HG02981 (cell line): ENCODE measurements around the gene SLC6A2.

Experiments
- ATAC-seq: cut with Tn5 transposase; IDR thresholded peaks from one replicate; pipeline ENCODE4 v1.9.1; 2021; ENCODE audit warnings: mild to moderate bottlenecking, moderate library complexity; ENCODE audit not compliant: unreplicated experiment

The SLC6A2 gene

DNA sequence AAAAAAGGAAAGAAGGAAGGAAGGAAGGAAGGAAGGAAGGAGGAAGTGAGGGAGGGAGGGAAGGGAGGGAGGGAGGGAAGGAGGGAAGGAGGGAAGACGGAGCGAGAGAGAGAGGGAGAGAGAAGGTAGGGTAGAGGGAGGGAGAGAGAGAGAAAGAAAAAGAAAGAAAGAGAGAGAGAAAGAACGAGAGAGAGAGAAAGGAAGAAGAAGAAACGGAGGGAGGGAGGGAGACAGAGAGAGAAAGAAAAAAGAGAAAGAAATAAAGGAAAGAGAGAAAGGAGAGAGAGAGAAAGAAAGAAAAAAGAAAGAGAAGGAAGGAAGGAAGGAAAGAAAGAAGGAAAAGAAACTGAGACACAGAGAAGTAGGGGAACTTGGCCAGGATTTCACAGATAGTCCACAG lies 8.4 kb upstream of the SLC6A2 start:
- no peak for ATAC-seq

GRCh38 chr16:55647798-55648197 lies 8.0 kb upstream of the SLC6A2 start:
- ATAC-seq: no peak

GRCh38 chr16:55651841-55652824 lies 3.7 kb upstream of the SLC6A2 start:
- no peak for ATAC-seq

DNA sequence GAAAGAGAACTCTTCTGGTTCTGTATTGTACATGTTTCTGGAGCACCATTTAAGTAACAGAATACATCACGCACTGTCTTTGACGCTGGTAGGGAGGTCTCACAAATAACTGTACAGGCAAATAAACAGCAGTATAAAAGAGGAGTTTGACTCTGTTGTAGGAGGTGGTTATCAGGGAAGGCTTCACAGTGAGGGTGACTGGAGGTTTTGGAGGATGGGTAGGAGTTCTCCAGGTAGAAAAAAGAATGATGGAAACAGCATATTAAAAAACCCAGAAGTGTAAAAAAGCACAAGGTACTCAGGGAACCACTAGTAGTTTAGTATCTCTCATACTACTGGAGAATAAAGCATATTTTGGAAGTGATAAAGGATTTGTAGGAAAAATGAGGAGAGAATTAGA lies 2.7 kb upstream of the SLC6A2 start:
- no peak for ATAC-seq

- no peak for ATAC-seq
These were observed 349 bp upstream of the SLC6A2 start for GRCh38 chr16:55655381-55655896.

GRCh38 chr16:55656691-55657092 lies 904 bp downstream of the SLC6A2 start:
- no peak for ATAC-seq

- no peak for ATAC-seq
These were observed 1.8 kb downstream of the SLC6A2 start for GRCh38 chr16:55657616-55658015.

DNA sequence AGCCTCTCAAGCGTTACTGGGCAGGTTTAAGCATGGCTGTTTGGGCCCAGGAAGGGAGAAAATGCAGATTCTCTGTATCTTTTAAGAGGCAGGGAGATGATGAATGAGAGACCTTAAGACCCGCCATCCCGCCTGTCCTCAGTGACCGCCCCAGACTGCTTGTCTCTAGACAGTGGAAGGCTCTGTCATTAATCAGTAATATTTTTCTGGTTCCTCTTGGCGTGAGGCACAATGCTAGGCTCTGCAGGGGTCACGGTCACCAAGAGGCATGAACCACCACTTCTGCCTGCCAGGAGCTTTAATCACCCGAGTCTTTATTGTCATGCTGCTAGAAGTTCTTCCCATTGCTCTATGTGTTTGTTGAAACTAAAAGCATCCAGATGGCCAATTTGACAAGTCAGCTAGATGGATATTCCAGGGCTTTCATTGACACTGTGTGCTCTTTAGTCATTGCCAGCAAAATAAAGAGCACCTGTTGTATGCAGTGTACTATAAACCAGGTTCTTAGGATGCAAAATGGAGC lies 3.2 kb downstream of the SLC6A2 start:
- no peak for ATAC-seq

- ATAC-seq: no peak
These were observed 4.2 kb downstream of the SLC6A2 start for GRCh38 chr16:55660026-55660425.

DNA sequence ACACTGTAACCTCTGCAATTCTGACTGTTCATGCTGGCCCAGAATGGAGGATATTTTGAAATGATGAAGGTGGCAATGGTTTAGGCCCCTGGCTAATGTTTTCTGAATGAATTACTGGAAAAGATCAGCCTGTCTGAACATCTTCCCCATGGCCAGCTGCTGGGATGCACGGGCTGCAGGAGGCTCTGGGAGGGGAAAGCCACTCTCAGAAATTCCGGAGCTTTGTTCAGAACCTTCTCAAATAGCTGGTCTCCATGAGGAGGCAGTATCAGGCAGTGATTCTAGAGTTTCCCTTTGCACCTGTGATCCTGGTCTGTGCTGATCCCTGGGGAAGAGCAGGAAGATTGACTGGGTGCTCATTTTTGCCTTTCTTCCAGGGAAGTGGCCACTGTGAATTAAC lies 5.0 kb downstream of the SLC6A2 start:
- ATAC-seq: no peak

DNA sequence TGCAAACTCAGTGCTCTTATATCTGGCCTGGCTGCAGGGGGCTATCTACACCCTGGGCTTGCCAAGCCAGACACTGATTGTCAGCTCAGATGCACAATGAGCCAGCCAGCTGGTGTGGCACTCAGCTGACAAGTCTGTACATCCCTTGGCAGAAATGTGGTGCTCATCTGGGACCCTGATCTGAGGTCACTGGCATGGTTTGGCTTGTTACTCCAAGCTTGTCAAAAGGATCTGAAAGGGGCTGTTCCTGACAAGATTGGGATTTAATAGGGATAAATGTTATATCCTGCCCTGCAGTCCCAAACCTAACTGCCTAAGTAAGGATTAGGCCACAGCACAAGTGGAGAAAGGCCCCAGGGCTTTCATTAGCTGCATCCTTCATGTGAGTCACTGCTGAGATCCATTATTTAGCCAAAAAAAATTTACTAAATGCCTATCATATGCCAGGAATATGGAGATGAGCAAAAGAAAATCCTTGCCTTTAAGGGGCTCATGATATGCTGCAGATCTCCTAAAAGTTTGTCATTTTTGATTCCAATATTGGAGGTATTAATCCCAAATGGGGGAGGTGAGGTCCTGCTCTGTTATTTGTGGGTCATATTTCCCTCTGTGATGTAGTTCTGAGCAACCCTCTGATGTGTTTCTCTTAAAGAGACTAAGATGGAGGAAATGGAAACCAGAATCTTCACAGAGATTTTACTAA lies 6.3 kb downstream of the SLC6A2 start:
- no peak for ATAC-seq

DNA sequence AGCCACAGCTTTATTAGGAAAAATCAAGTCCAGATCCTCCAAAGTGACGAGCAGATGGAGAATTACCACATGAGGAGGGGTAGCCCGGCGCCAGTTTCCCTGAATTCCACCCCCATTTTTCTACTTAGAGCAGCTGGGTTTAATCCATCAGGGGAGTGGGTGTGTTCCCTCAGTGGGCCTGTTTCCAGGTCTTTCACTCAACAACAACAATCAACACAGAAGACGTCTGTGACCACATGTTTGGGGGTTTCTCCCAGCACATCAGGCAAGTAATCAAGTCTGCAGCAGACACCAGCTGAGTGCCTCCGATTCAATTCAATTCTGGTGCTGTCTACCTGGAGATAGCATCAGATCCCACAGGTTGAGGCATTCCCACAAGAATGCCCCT lies 6.8 kb downstream of the SLC6A2 start:
- ATAC-seq: no peak

DNA sequence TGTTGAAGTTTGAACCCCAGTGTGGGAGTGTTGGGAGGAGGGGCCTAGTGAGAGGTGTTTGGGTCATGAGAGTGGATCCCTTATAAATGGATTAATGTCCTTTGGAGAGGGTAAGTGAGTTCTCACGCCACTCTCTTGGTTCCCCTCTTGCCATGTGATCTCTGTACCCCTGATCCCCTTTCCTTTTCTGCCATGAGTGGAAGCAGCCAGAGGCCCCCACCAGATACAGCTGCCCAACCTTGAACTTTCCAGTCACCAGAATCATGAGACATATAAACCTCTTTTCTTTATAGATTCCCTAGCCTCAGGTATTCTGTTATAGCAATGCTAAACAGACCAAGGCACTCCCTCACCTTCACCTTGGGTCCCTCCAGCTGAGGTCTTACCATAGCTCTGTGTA lies 7.4 kb downstream of the SLC6A2 start:
- no peak for ATAC-seq

GRCh38 chr16:55663765-55664677 lies 8.2 kb downstream of the SLC6A2 start:
- ATAC-seq: no peak

GRCh38 chr16:55664786-55665407 lies 9.1 kb downstream of the SLC6A2 start:
- no peak for ATAC-seq

DNA sequence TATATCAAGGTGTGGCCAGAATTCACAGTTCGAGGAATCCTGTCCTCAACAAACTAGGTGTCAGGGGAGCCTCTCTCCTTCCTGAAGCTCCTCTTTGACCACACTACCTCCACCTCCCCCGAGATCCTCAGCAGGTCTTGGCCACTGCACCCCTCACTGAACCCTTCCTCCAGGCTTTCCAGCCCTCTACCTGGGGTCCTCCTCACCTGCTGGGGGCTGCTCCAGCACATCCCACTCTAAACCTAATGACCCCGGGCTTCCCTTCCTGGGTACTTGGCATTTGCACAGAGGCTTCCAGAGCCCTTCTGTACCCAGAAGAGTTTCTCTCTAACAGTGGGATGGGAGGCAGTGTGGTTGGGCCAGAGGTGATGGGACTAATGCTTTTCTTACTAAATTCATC lies 9.7 kb downstream of the SLC6A2 start:
- no peak for ATAC-seq

GRCh38 chr16:55666012-55666411 lies 10.2 kb downstream of the SLC6A2 start:
- ATAC-seq: no peak

DNA sequence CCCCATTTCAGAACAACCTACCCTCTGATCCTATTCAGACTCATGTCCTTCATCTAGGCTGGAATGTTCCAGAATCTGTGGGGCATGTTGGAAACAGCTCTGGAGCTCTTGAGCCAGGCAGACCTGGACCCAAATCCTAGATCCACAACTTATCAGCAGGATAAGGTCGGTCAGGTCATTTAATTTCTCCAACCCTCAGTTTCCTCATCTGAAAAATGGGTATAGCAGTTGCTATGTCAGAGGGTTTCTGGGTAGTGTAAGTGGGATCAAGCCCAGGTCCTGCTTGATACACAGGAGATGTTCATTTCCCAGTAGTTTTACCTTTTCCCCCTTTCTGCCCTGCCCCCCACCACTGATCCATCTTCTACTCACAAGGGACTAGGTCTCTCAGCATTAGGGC lies 12.0 kb downstream of the SLC6A2 start:
- no peak for ATAC-seq

DNA sequence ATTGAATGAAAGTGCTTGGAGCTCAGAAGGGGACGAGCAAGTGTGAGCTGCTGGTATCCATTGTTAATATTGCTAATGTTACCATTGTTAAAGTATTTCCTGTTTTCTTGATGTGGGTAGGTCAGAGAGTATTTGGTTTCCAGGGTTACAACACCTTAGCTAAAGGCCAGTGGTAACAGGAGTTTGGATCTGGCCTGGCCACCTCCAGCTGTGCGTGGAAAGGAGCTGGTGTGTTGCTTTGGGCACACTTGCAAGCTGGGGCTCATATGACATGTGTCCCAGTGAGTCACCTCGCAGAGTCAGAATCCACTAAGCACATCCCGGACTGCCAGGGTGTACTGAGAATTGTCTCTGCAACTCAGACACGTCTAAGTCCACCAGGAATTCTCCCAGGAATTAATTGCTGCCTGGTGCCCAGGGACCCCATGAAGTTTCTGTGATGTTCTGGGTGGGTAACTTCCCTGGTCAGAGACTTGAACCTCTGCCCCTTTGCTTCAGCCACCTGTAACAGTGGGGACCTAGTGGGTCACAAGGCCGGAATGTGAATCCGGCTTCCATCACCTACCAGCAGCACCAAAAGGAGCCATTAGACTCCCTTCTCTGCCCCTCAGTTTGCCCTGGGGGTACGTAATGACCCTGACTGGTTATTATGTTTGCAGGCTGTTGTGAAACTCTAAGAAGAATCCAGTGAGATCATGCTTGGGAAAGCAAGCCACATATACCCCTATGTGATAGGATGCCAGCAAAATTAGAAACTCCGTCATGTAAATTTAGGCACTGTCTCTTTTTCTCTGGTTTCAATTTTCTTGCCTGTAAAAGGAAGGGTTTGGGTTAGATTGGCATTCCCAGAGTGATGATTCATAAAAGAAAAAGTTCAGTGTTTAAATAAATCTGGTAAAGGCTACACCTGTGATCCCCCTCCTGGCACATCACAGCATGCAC lies 12.8 kb downstream of the SLC6A2 start:
- no peak for ATAC-seq
